Suprapubic skin (tissue), 3 donors: ENCODE data around the gene GRAP2.

Experiments used
- CTCF ChIP-seq, 2 donors: fragments of 200-600 bp in 1 of 2; fragments of 450-650 bp in 1 of 2; sonication (generic) in 1 of 2; IDR thresholded peaks; one replicate each; pipeline ENCODE4 v1.5.1; 2016 to 2019; ENCODE audit warnings: antibody characterized with exemption in 2 of 2, mild to moderate bottlenecking in 1 of 2, moderate library complexity in 1 of 2
- EP300 ChIP-seq: sonication (generic); formaldehyde crosslinking; IDR thresholded peaks from one replicate; pipeline ENCODE4 v1.6.1; 2017; ENCODE audit warnings: antibody characterized with exemption
- POLR2A ChIP-seq, 2 donors: fragments of 450-650 bp; IDR thresholded peaks; one replicate each; pipeline ENCODE4 v1.6.1; 2017; ENCODE audit warnings: antibody characterized with exemption in 2 of 2, mild to moderate bottlenecking in 2 of 2, moderate library complexity in 2 of 2

- TF ChIP-seq POLR2A (IDR thresholded peaks at IDR 0.05): no peak
- TF ChIP-seq CTCF (IDR thresholded peaks at IDR 0.05): no peak
- TF ChIP-seq EP300: no peak
Observed at GRCh38 chr22:40001106-40001505, 100.2 kb downstream of the GRAP2 start.
